Pancreas (tissue), 10 donors: Measurements from ENCODE around the gene DYNC1H1. TPM values are rescaled to one million over a fixed set of nuclear protein-coding genes. Genes with fewer than 3 reads are reported as not detected.
A peak's percentile ranks its signal among the peaks of the same experiment; 100 is the strongest.

Experiments
- ATAC-seq, 4 donors: fragments of 200-7000 bp; cut with Tn5 transposase; one replicate each; pipeline versions ENCODE4 v1.8.0 to v1.9.1; 2020; ENCODE audit warnings: mild to moderate bottlenecking in 4 of 4, moderate library complexity in 4 of 4
- DNase-seq, 6 donors: peaks; one replicate each; pipeline ENCODE4 v3.0.0-alpha.2; 2020
- FAIRE-seq: peaks from 2 replicates; lab custom pipeline; 2012; peaks lifted over from hg19 to GRCh38; lab: Jason Lieb, UNC
- H3K27ac ChIP-seq, 4 donors: fragments of 200-600 bp; sonication (generic); 1 replicate in 3 of 4; 2 replicates in 1 of 4; pipeline versions ENCODE4 v1.5.0 to v1.8.0; 2020
- H3K27me3 ChIP-seq, 4 donors: fragments of 200-600 bp; one replicate each; pipeline ENCODE4 v1.8.0; 2021
- H3K36me3 ChIP-seq, 3 donors: fragments of 200-600 bp; sonication (generic) in 1 of 3; one replicate each; pipeline versions ENCODE4 v1.5.0 to v1.8.0; 2020 to 2021
- H3K4me1 ChIP-seq, 3 donors: fragments of 200-600 bp; one replicate each; pipeline ENCODE4 v1.8.0; 2021
- H3K4me3 ChIP-seq, 4 donors: fragments of 200-600 bp; sonication (generic) in 2 of 4; one replicate each; pipeline versions ENCODE4 v1.5.0 to v1.8.0; 2020 to 2021
- H3K9me3 ChIP-seq, 4 donors: fragments of 200-600 bp; one replicate each; pipeline ENCODE4 v1.8.0; 2021
- WGBS, 2 donors: extraction: QIAGEN DNeasy Blood & Tissue Kit; methylation state at CpG; one replicate each; pipeline ENCODE4 v1.1.7; 2013; 5-methylcytosine and 5-hydroxymethylcytosine counted together
- intact Hi-C, 3 donors: fragments of 100-400 bp; cut with DNase I; formaldehyde crosslinking; loops; one replicate each; pipeline versions ENCODE4 v1.11.1 to v1.14.2; 2022
- polyA plus RNA-seq, 2 donors: library from polyadenylated mRNA; stranded (reverse); fragments of 200-250 nt; gene quantifications; one replicate each; pipeline ENCODE4 v1.2.3, GENCODE V29; 2013
- total RNA-seq, 6 donors: library from RNA; stranded (reverse); fragmentation: NEBNext Ultra II Directional in 4 of 6; extraction: Animal tissue kit (Norgen Biotek cat#: 25700) in 4 of 6; gene quantifications; one replicate each; pipeline versions ENCODE4 v1.2.1 to v1.2.4, GENCODE V29; 2021 to 2023
- TF ChIP-seq, protein P1 (sequence below), 4 donors: fragments of 200-600 bp; sonication (generic) in 3 of 4; IDR thresholded peaks; one replicate each; pipeline versions ENCODE4 v1.5.0 to v1.8.0; 2021; ENCODE audit warnings: antibody characterized with exemption in 4 of 4
- donor health status: healthy with polysubstance abuse.
- donor health status: DM: no; HTN: no; CAD: no; lungs with moderate emphysema.
- donor health status: DM: no; HTN: no; CAD: no.
- donor health status: control.
- donor health status: control.
- donor health status: Bipolar disorder and iron deficiency.
- donor health status: DM: yes; HTN: yes; CAD: no.
- donor health status: DM: no; HTN: no; CAD: no.
- donor health status: DM: no; HTN: no; CAD: no.
- donor health status: DM: yes; HTN: yes; CAD: no.

Gene DYNC1H1
- total and polyA plus RNA-seq, 8 donors: 95.7 to 215 (median 132) TPM

DNA sequence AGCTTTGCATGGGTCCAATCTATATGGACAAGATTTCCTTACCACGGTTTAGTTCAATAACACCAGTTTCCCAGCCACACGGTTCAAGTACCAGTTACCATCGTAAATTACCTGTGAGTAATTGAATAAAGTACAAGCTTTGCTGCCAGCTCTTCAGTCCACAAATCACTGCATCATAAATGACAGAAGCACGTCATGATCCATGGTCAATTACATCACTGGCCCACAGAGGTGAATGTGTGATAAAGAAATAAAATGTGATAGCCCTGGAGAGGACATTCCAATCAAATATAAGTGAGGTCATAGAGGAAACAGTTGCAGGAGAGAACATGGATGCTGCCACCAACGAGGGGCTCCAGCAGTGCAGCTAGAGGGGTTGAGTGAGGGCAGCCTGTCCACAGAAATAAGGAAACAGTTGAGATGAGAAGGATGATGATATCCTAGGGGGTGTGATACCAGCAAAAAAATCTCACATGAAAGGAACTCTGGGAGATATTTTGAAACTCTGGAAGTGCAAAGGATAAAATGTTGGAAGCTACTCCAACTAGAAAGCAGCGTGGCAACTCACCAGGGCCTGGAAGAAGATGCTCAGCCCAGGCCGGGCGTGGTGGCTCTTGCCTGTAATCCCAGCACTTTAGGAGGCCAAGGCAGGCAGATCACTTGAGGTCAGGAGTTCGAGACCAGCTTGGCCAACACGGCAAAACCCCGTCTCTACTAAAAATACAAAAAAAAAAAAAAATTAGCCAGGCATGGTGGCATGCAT, 5.8 kb upstream of the DYNC1H1 start:
- H3K4me1 ChIP-seq: no peaks in the 10 kb centered on the region
- intact Hi-C loops: loop anchor here in 2 of 3 donors (5.0 to 10.0 kb wide), 2 partner anchors 184 to 251 kb away; no protein-coding TSS in a partner anchor
- no peaks in the 10 kb centered on the region for H3K27me3 ChIP-seq
- H3K36me3 ChIP-seq: no peaks in the 10 kb centered on the region
- no peak overlapping the region for H3K4me3 ChIP-seq
- H3K9me3 ChIP-seq: no peaks in the 10 kb centered on the region
- no peak for FAIRE-seq
- TF ChIP-seq, protein P1, sequence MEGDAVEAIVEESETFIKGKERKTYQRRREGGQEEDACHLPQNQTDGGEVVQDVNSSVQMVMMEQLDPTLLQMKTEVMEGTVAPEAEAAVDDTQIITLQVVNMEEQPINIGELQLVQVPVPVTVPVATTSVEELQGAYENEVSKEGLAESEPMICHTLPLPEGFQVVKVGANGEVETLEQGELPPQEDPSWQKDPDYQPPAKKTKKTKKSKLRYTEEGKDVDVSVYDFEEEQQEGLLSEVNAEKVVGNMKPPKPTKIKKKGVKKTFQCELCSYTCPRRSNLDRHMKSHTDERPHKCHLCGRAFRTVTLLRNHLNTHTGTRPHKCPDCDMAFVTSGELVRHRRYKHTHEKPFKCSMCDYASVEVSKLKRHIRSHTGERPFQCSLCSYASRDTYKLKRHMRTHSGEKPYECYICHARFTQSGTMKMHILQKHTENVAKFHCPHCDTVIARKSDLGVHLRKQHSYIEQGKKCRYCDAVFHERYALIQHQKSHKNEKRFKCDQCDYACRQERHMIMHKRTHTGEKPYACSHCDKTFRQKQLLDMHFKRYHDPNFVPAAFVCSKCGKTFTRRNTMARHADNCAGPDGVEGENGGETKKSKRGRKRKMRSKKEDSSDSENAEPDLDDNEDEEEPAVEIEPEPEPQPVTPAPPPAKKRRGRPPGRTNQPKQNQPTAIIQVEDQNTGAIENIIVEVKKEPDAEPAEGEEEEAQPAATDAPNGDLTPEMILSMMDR (IDR thresholded peaks at IDR 0.05): no peak
- no peak for ATAC-seq
- H3K27ac ChIP-seq: no peak overlapping the region
- 79 to 80% methylated on average over 11 of the region's 11 CpGs for WGBS, 2 donors
- peak in 1 of 6 donors; percentile 8 for DNase-seq

DNA sequence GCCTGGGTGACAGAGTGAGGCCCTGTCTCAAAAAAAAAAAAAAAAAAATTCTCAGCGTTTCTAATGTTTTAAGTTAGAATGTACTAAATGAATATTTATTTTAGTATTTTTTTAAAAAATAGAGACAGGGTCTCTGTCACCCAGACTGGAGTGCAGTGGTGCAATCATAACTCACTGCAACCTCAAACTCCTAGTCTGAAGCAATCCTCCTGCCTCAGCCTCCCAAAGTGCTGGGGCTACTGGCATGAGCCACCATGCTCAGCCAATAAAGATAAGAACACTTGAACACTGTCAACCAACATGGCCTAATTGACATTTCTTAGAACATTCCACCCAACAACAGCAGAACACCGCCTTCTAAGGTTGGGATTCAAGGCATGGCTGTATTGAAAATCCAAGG, 5.1 kb upstream of the DYNC1H1 start:
- Histone ChIP-seq H3K27me3 (no peaks in the 10 kb centered on the region), H3K36me3 (no peaks in the 10 kb centered on the region), H3K9me3 (no peaks in the 10 kb centered on the region), H3K4me1 (peaks cover 0 to 2% (median 0%) of the 10 kb centered on the region in 3 donors), H3K4me3 (no peak overlapping the region), H3K27ac (no peak overlapping the region)
- no peak for ATAC-seq
- DNase-seq: peak in 1 of 6 donors; percentile 5
- no peak for FAIRE-seq
- TF ChIP-seq, protein P1 (IDR thresholded peaks at IDR 0.05): no peak
- 62 to 70% methylated on average over 2 of the region's 2 CpGs for WGBS, 2 donors
- intact Hi-C loops: loop anchor here in 2 of 3 donors (5.0 to 10.0 kb wide), 2 partner anchors 184 to 252 kb away; no protein-coding TSS in a partner anchor

DNA sequence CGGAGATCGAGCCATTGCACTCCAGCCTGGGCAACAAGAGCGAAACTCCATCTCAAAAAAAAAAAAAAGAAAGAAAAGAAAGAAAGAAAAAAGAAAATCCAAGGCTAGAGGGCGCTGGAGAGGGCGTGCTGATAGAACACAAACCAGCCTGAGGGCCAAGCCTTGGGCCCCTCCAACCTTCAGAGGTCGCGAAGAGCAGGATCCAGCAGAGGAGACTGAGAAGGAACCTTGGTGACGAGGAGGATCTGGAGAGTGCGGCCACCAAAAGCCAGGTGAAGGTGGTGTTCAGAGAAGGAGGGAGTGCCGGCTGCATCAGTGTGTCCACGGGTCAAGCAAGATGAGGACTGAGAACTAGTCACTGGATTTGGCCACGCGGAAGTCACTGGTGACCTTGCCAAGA, 4.1 kb upstream of the DYNC1H1 start:
- no peak for FAIRE-seq
- no peak for ATAC-seq
- Histone ChIP-seq H3K4me1 (peaks cover 0 to 2% (median 0%) of the 10 kb centered on the region in 3 donors), H3K4me3 (no peak overlapping the region), H3K9me3 (no peaks in the 10 kb centered on the region), H3K36me3 (no peaks in the 10 kb centered on the region), H3K27me3 (no peaks in the 10 kb centered on the region), H3K27ac (no peak overlapping the region)
- TF ChIP-seq, protein P1 (IDR thresholded peaks at IDR 0.05): no peak
- peak in 1 of 6 donors; percentile 51 for DNase-seq
- WGBS, 2 donors: 49% methylated on average over 13 of the region's 13 CpGs
- intact Hi-C loops: loop anchor here in 1 of 3 donors (10.0 kb wide), 1 partner anchor 125 kb away; the partner anchor contains the start of gene HSP90AA1

DNA sequence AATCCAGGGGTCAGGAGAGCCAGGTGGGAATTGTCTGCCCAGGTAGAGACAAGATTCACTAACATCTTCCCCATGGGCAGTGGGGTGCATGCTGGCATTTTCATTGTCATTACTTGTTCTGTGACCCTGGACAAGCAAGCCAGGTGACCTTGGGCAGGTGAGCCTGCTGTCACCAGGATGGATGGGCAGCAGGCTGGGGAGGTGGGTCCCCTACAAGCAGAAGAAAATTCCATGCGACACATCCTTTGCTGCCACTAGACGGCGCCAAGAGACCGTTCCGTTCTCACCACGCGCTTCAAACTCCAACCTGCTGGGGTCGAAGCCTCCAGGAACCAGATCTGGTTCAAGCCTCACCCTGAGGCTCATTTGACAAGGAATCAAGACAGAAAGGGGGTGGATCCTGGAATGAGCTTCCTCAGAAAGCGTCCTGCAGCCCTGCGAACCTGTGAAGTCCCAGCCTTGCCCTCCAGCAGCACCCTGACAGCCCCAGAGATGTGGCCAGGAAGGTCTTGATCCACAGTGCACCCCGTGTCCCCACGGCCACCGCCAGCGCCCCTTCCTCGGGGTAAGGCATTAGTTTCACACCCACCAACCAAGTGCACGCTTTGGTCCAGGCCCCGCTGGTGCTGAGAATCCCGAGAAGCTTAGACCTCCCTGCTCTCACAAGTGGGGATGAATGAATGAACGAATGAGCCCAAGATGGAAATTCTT, 3.2 kb upstream of the DYNC1H1 start:
- no peaks in the 10 kb centered on the region for H3K9me3 ChIP-seq
- ATAC-seq: peak in 3 of 4 donors; percentile 44 to 57 (median 56)
- FAIRE-seq: no peak
- peaks cover 6 to 8% (median 6%) of the 10 kb centered on the region in 3 donors for H3K4me1 ChIP-seq
- TF ChIP-seq, protein P1 (IDR thresholded peaks at IDR 0.05): peak; percentile 62 to 81 (median 78)
- peak in 5 of 6 donors; percentile 65 to 82 (median 74) for DNase-seq
- no peaks in the 10 kb centered on the region for H3K36me3 ChIP-seq
- whole genome bisulfite sequencing, 2 donors: 26 to 30% methylated on average over 19 of the region's 19 CpGs
- intact Hi-C loops: loop anchor here in 1 of 3 donors (10.0 kb wide), 1 partner anchor 124 kb away; the partner anchor contains the start of gene HSP90AA1
- no peak overlapping the region for H3K4me3 ChIP-seq
- no peak overlapping the region for H3K27ac ChIP-seq
- H3K27me3 ChIP-seq: no peaks in the 10 kb centered on the region
